Measurements from ENCODE around the gene NOS1.

NOS1 gene

DNA sequence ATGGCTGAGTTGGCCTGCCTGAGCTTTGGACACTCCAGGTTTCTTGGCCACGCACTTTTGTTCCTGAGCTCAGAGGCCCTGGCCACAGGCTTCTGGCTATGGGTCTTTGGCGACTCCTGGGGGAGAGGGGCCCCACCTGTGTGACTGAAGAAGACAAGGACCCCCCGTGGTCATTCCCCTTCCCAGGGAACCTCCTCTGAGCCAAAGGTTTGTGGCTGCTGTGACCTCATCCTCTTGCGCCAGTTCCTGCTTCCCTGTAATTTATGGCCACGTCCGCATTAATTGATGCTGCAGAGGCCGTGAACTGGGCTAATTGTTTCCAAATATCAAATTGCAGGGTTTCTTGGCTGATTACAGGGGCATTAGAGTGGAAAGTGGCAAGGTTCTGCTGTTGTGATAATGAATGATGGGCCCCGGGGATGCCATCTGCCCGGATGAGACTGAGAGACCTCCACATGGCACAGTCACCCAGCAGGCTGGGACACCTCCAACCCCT lies 27.6 kb upstream of the NOS1 start:
- TF ChIP-seq TCF4 (CRISPR knock-in tag; IDR thresholded peaks at IDR 0.05; ENCODE audit: borderline replicate concordance) = peak; percentile 53; the same call in 1 of the 2 replicates
- TF ChIP-seq BACH2 (CRISPR knock-in tag; IDR thresholded peaks at IDR 0.05; ENCODE audit: borderline replicate concordance) = no peak
- TF ChIP-seq ZFP3 (CRISPR knock-in tag; IDR thresholded peaks at IDR 0.05) = no peak
- TF ChIP-seq PPARA (CRISPR knock-in tag; IDR thresholded peaks at IDR 0.05; ENCODE audit: borderline replicate concordance) = no peak
- no peak for ATAC-seq

GRCh38 chr12:117387832-117388231 lies 26.4 kb upstream of the NOS1 start:
- TF ChIP-seq BACH2 (CRISPR knock-in tag; IDR thresholded peaks at IDR 0.05; ENCODE audit: borderline replicate concordance) (no peak), ZFP30 (CRISPR knock-in tag; IDR thresholded peaks at IDR 0.05) (no peak), ZNF8 (CRISPR knock-in tag; IDR thresholded peaks at IDR 0.05) (no peak), ARNTL (CRISPR knock-in tag; IDR thresholded peaks at IDR 0.05; ENCODE audit: borderline replicate concordance, low read depth) (no peak), CSDC2 (CRISPR knock-in tag; IDR thresholded peaks at IDR 0.05) (no peak), PATZ1 (CRISPR knock-in tag; IDR thresholded peaks at IDR 0.05; ENCODE audit: borderline replicate concordance) (no peak), SNAI2 (CRISPR knock-in tag; IDR thresholded peaks at IDR 0.05) (no peak)
- TF ChIP-seq, protein P1, sequence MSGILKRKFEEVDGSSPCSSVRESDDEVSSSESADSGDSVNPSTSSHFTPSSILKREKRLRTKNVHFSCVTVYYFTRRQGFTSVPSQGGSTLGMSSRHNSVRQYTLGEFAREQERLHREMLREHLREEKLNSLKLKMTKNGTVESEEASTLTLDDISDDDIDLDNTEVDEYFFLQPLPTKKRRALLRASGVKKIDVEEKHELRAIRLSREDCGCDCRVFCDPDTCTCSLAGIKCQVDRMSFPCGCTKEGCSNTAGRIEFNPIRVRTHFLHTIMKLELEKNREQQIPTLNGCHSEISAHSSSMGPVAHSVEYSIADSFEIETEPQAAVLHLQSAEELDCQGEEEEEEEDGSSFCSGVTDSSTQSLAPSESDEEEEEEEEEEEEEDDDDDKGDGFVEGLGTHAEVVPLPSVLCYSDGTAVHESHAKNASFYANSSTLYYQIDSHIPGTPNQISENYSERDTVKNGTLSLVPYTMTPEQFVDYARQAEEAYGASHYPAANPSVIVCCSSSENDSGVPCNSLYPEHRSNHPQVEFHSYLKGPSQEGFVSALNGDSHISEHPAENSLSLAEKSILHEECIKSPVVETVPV (CRISPR knock-in tag; IDR thresholded peaks at IDR 0.05) = no peak
- no peak for ATAC-seq

DNA sequence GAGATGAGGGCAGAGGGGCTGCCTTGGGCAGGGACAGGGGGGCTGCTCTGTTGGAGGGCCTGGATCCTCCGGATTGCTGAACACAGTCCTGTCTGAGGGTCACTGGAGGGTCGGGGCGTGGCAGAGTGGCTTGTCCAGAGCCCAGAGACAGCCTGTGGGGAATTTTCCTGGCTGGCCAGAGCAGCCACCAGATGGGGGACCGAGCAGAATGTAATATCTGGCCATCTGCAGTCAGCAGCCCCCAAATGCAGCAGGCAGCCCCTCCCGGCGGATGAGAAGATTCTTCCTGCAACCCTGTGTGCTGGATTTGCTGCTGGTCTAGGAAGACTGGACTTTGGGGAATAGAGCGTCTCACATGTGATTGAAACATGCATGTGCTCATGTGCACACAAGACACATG lies 23.3 kb upstream of the NOS1 start:
- TF ChIP-seq CSDC2 (CRISPR knock-in tag; IDR thresholded peaks at IDR 0.05) (no peak), OSR1 (CRISPR knock-in tag; IDR thresholded peaks at IDR 0.05) (no peak), PATZ1 (CRISPR knock-in tag; IDR thresholded peaks at IDR 0.05; ENCODE audit: borderline replicate concordance) (no peak), TCF4 (CRISPR knock-in tag; IDR thresholded peaks at IDR 0.05; ENCODE audit: borderline replicate concordance) (no peak), RARB (CRISPR knock-in tag; IDR thresholded peaks at IDR 0.05) (no peak), ARNTL (CRISPR knock-in tag; IDR thresholded peaks at IDR 0.05; ENCODE audit: borderline replicate concordance, low read depth) (no peak), TOX (CRISPR knock-in tag; IDR thresholded peaks at IDR 0.05; ENCODE audit: borderline replicate concordance) (no peak), ZFP30 (CRISPR knock-in tag; IDR thresholded peaks at IDR 0.05) (no peak), SNAI2 (CRISPR knock-in tag; IDR thresholded peaks at IDR 0.05) (no peak), ISL1 (CRISPR knock-in tag; IDR thresholded peaks at IDR 0.05) (no peak)
- TF ChIP-seq, protein P1 (CRISPR knock-in tag; IDR thresholded peaks at IDR 0.05) = no peak
- TF ChIP-seq, protein P2, sequence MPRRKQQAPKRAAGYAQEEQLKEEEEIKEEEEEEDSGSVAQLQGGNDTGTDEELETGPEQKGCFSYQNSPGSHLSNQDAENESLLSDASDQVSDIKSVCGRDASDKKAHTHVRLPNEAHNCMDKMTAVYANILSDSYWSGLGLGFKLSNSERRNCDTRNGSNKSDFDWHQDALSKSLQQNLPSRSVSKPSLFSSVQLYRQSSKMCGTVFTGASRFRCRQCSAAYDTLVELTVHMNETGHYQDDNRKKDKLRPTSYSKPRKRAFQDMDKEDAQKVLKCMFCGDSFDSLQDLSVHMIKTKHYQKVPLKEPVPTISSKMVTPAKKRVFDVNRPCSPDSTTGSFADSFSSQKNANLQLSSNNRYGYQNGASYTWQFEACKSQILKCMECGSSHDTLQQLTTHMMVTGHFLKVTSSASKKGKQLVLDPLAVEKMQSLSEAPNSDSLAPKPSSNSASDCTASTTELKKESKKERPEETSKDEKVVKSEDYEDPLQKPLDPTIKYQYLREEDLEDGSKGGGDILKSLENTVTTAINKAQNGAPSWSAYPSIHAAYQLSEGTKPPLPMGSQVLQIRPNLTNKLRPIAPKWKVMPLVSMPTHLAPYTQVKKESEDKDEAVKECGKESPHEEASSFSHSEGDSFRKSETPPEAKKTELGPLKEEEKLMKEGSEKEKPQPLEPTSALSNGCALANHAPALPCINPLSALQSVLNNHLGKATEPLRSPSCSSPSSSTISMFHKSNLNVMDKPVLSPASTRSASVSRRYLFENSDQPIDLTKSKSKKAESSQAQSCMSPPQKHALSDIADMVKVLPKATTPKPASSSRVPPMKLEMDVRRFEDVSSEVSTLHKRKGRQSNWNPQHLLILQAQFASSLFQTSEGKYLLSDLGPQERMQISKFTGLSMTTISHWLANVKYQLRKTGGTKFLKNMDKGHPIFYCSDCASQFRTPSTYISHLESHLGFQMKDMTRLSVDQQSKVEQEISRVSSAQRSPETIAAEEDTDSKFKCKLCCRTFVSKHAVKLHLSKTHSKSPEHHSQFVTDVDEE (CRISPR knock-in tag; IDR thresholded peaks at IDR 0.05) = no peak
- no peak for ATAC-seq

DNA sequence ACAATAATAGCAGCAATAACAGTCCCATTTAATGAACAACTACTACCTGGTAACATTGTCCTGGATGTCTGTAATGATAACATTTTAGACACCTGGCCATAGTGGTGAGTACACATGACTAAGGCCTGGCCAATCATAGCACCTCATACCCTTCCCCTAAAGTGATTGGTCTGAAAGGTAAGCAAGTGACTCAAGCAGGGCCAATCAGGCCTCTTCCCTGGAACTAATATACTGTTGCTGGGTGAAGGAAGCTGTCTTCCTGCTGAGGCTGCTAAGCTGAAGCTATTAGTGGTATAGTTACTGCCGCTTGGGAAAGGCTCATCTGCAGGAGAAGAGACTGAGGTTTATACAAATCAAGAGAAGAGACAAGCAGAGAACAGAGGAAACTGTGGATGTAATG lies 18.7 kb upstream of the NOS1 start:
- ATAC-seq = no peak
- TF ChIP-seq ZFP3 (CRISPR knock-in tag; IDR thresholded peaks at IDR 0.05) (no peak), ZNF565 (CRISPR knock-in tag; conservative IDR thresholded peaks at IDR 0.05; ENCODE audit: low read depth) (no peak), PATZ1 (CRISPR knock-in tag; IDR thresholded peaks at IDR 0.05; ENCODE audit: borderline replicate concordance) (no peak), CSDC2 (CRISPR knock-in tag; IDR thresholded peaks at IDR 0.05) (no peak), ARNTL (CRISPR knock-in tag; IDR thresholded peaks at IDR 0.05; ENCODE audit: borderline replicate concordance, low read depth) (no peak), OSR1 (CRISPR knock-in tag; IDR thresholded peaks at IDR 0.05) (no peak)
- TF ChIP-seq, protein P2 (CRISPR knock-in tag; IDR thresholded peaks at IDR 0.05) = no peak

All from SK-N-SH treated with all-trans-retinoic acid at 6 μM for 48 hours (cell line).